Measurements from ENCODE around the gene RCSD1.

- TF ChIP-seq, protein P1, sequence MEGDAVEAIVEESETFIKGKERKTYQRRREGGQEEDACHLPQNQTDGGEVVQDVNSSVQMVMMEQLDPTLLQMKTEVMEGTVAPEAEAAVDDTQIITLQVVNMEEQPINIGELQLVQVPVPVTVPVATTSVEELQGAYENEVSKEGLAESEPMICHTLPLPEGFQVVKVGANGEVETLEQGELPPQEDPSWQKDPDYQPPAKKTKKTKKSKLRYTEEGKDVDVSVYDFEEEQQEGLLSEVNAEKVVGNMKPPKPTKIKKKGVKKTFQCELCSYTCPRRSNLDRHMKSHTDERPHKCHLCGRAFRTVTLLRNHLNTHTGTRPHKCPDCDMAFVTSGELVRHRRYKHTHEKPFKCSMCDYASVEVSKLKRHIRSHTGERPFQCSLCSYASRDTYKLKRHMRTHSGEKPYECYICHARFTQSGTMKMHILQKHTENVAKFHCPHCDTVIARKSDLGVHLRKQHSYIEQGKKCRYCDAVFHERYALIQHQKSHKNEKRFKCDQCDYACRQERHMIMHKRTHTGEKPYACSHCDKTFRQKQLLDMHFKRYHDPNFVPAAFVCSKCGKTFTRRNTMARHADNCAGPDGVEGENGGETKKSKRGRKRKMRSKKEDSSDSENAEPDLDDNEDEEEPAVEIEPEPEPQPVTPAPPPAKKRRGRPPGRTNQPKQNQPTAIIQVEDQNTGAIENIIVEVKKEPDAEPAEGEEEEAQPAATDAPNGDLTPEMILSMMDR (IDR thresholded peaks at IDR 0.05; ENCODE audit: extremely low read depth in 1 of 2, insufficient read depth in 1 of 2, low read depth in 1 of 2, low read length in 2 of 2), result no peak
- TF ChIP-seq POLR2A (IDR thresholded peaks at IDR 0.05; ENCODE audit: low read depth, low read length) (no peak), EZH2 (IDR thresholded peaks at IDR 0.05; ENCODE audit: borderline replicate concordance, low read depth, low read length, severe bottlenecking) (no peak), POLR2AphosphoS5 (IDR thresholded peaks at IDR 0.05; ENCODE audit: insufficient read depth, low read depth, low read length) (no peak)
Observed at GRCh38 chr1:167582722-167583121, 47.3 kb upstream of the RCSD1 start.
